GM12891 (cell line): Measurements from ENCODE around the gene HBEGF.

Experiments
- POLR2A ChIP-seq: IDR thresholded peaks from 2 replicates; pipeline ENCODE4 v1.6.1; 2011; ENCODE audit warnings: low read depth, low read length, control low read depth
- POLR2AphosphoS5 ChIP-seq: IDR thresholded peaks from 2 replicates; pipeline ENCODE4 v1.6.1; 2011; ENCODE audit warnings: low read depth, low read length, control low read depth
- POU2F2 ChIP-seq: IDR thresholded peaks from 2 replicates; pipeline ENCODE4 v1.6.1; 2011; ENCODE audit warnings: low read depth, mild to moderate bottlenecking, control low read depth, low read length, moderate library complexity
- TAF1 ChIP-seq: IDR thresholded peaks from 2 replicates; pipeline ENCODE4 v1.6.1; 2011; ENCODE audit warnings: low read depth, low read length, control low read depth

DNA sequence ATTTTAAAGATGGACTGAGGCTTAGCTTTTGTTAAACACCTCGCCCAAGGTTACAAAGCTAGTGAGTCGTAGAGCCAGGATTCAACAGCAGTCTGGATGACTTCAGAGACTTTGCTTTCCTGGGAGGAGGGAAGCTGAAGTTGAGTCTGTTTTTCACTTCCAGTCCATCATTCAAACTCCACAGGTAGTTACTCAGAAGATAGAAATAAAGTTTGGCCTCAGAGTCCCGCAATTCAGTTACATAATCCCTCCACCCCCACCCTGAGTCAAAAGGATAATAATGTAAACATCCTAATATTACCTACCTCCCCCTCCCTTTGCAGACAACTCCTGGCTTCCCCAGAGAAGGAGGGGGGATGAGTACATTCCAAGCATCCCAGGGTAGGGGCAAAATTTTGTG lies 8.1 kb downstream of the HBEGF start:
- TF ChIP-seq POLR2AphosphoS5 (no peak), POLR2A (no peak), TAF1 (no peak), POU2F2 (no peak)
